ENCODE measurements around the gene ASPHD2.
A peak's percentile ranks its signal among the peaks of the same experiment; 100 is the strongest.
"Not testable (repeated sequence)": the region's sequence is repeated elsewhere in the genome, so short reads cannot be mapped to it uniquely, and the experiment has no call there.

The ASPHD2 gene, protein sequence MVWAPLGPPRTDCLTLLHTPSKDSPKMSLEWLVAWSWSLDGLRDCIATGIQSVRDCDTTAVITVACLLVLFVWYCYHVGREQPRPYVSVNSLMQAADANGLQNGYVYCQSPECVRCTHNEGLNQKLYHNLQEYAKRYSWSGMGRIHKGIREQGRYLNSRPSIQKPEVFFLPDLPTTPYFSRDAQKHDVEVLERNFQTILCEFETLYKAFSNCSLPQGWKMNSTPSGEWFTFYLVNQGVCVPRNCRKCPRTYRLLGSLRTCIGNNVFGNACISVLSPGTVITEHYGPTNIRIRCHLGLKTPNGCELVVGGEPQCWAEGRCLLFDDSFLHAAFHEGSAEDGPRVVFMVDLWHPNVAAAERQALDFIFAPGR

DNA sequence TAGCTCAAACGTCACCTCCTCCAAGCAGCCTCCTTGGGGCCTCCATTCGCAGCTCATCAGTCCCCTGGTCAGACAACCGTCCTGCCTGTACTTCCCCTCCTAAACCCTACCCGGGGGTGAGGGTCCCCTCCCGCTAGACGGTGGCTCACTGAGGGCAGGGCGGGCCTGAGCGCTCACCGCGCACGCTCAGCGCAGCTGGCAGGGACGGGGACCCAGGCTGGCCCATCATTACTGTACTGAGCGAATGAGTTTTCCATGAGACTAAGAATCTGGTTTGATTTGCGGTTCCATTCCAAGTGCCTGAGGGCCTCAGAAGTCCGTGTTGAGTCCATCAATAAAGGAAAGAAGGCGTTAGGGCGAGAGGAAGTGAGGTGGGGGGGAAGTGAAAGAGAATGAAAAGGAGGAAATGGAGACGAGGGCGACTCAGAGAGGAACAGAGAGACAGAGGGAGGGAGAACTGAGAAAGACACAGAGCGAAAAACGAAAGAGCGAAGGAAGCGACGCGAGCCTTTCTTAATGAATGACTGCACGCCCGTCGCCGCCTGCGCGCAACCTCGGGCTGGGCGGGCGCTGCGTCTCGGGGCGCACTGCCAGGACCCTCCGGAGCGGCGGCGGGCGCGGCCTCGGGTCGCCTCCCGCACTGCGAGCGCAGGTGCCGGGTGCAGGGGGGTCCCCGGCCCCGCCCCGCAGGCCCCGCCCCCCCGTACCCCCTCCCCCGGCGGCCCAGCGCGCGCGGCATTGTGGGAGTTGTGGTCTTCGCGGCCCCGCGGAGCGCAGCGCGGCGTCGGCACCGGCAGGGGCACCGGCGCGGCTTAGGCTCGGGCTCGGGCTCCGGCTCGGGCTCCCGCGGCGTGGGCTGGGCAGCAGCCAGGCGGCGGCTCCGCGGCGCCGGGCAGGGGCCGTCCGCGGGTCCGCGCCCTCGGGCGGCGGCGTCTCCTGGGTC, at the start of gene ASPHD2:
Gene ASPHD2, plus strand, starts transcription at position 746 of the 943 bp plus-strand sequence. CDS start 4,356 bp downstream, outside the sequence.
- peak; percentile 69 for DNase-seq (ENCODE audit: low spot score)

DNA sequence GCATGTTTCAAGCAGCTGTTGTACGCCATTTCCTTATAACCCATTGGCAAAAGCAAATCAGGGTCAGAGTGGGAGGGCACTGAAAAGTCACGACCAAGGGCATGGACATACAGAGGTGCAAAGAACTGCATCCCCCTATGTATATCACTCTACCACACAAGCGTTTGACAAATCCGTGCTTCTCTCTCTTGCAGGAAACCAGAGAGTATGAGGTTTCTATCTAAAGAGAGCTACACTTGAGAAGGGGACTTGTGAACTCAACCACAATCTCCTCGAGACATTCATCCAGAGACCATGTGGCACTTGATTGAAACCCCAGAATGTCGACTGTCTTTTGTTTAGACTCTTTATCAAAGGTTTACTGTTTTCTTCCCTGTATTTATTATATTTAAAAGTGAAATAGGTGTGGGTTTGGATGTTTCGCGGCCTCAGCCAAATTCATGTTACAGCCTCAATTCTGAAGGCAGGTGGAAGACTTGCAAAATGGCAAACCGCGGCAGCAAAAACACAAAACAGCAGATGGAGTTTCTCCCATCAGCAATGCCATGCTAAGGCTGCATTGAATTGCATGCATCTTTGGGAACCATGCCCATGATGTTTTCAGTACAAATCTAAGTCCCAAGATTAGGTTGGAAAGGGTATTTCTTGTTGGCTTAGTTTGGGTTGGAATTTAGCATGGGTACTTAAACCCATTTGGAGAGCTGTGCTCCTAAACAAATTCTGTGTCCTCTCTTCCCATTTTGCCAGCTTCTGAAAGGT, 48.8 kb upstream of the ASPHD2 start:
- DNase-seq (ENCODE audit: low spot score), result no peak

DNA sequence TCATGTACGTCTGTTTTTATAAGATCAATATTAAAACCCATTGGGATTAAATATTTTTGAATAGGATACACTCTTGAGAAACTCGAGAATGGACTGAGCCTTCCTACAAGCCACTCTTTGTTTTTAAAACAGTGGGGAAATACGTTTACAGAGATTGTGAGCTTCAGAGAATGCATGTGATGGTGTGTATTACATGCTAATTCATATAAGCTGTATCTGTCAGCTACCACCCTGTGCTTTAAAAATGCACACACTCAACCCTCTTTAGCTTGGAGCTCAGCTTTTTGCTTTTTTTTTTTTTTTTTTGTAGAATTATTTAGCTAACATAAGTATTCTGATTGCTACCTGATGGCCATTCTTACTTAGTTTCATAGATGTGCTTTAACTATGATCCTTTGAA, 46.3 kb upstream of the ASPHD2 start:
- DNase-seq (ENCODE audit: low spot score), result no peak

DNA sequence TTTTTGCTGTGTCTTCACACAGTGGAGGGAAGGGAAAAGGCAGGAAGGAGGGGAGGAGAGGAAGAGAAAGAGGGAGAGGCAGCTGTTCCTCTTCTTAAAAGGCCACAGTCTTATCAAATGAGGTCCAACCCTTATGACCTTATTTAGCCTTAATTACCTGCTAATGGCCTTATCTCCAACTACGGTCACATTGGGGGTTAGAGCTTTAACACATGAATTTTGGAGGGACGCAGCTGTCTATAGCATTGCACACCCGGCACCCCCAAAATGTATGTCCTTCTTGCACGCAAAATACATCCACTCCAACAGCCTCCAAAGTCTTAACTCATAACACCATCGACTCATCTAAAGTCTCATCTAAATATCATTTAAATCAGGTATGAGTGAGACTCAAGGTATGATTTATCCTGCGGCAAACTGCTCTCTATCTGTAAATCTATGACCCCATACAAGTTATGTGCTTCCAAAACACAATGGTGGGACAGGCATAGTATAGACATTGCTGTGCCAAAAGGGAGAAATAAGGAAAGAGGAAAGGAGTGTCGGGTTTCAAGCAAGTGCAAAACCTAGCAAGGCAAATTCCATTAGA, 45.0 kb upstream of the ASPHD2 start:
- no peak for DNase-seq (ENCODE audit: low spot score)

DNA sequence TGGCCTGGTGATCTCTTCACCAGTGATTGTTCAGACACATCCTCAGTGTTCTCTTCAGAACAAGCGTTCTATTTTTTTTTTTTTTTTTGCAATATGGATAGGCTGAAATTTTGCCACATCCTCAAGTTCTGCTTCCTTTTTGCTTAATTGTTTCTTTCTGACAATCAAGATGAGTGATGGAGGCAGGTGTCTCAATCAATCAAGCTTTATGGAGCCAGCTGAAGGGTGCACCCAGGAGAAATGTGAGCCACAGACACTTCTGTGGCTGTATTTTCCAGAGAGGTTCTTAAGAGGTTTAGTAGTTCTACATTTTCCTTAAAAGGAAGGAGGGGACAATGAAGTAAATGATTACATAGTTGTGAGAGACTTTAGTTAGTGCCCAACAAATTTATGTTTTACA, 43.9 kb upstream of the ASPHD2 start:
- no peak for DNase-seq (ENCODE audit: low spot score)

DNA sequence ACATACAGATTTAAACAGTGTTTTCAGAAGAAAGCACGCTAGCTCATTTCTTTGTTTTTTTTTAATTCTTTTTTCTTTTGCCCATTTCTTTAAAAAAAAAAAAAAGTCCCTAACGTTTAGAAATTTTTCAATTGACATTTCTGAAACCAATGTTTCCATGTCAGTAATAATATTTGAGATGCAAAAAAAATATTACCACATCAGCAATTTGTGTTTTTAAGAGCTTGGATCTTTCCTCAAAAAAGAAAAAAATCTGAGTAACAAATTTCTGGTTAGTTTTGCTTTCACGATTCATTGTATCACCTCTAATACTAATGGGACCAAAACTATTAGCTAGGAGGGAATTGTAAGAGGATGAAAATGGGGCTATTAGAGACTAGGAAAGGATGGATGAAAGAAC, 39.9 kb upstream of the ASPHD2 start:
- DNase-seq (ENCODE audit: low spot score), result no peak

DNA sequence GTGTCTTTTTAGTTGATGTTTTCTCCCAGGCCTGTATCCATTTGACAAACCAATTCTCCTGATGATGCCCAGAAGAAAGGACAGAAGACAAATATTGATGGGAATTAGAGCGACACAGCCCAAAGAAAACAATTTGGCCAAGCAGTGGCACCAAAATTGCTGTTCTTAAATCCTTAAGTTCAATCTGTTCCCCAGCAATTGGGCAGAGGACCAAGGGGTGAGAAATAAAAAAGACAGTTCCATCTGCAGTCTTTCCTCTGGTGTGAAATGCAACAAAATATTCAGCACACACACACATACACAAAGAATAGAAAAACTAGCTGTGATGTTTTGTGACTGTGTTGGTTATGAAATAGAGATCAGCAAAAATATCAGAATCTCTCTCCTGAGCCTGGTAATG, 38.0 kb upstream of the ASPHD2 start:
- DNase-seq (ENCODE audit: low spot score), result no peak

DNA sequence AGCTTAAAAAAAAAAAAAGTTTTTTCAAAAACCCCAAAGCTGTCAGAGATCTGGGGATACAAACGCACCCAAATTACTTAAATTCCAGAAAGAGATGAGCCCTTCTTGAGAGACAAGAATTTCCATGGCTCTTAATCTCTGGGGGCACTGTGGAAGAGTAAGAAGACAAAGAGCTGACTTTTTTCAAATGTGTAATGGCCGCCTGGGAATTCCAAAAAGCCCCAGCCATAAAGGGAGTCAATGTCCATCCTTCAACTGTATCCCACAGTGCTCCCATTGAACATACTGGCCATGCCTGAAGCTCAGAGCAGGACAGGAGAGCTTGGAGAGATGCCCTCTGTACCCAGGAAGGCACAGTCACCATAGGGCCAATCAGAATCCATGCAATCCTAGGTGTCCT, 37.4 kb upstream of the ASPHD2 start:
- no peak for DNase-seq (ENCODE audit: low spot score)

DNA sequence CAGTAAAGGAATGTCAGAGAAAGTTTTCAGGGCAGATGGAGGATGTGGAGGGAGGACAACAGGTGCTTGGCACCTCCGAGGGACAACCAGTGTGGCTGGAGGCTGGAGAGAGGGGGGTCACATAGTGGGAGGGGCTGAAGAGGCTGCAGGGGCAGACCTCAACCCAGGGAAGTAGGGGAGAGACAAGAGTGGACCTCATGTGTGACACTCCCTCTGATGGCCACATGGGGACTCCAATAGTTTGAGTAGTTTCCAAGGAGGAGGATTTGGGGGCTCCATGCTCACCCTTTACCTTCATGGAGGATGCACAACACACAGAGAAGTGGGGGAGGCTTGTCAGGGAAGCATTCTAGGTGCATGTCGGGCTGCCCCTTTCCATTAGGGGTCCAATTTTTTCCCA, 35.1 kb upstream of the ASPHD2 start:
- no peak for DNase-seq (ENCODE audit: low spot score)

DNA sequence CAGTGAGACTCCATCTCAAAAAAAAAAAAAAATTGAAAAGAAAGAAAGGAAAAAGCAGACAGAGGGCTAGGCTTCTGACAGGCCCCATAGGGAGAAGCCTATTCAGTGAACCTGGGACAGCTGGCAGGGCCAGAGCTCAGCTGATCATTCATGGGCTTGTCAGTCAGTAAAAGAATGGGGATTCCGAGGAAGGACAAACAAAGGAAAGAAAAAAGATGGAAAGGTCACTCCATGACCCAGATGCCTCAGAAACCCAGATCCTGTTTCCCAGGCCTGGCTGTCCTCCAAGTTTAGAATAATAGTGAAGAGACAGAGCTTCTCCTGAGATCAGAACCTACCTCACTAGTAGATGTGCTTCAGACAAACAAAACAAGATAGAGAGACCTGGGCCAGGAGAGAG, 34.3 kb upstream of the ASPHD2 start:
- DNase-seq (ENCODE audit: low spot score), result no peak

DNA sequence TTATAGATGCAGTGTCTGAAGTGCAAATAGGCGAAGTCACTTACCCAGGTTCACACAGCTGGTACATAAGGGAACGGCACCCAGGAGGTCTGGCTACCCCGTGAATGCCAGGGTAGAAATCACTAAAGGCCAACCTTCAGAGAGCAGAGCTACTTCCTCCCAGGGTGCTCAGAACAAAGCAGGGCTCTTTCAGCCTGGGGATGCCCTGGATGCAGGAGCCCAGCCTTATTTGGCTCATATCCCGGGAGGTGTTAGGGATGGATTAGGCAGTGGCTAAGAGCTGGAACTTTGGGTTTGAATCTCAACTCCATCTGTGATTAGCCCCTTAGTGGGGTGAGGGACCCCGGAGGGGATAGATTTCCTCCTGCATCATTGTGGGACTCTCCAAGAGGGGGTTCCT, 33.1 kb upstream of the ASPHD2 start:
- no peak for DNase-seq (ENCODE audit: low spot score)

DNA sequence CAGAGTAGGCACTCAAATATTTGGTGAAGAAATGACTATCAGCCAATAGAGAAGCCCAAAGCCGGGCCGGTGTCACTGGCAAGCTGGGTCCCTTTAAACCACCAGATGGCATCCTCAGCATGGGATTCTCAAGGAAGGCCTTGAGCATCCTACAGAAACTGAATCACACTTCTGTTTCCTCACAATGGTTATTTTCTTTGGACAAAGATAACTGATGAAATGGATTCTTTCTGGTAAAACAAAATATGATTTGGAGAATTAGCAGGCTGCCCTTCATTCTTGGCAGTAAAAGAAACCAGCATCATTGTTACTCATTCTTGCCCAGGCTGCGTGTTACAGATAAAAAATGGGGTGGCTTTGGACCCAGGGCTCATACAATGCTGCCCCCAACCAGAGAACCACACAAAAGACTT, 30.3 kb upstream of the ASPHD2 start:
- DNase-seq (ENCODE audit: low spot score), result peak; percentile 51

DNA sequence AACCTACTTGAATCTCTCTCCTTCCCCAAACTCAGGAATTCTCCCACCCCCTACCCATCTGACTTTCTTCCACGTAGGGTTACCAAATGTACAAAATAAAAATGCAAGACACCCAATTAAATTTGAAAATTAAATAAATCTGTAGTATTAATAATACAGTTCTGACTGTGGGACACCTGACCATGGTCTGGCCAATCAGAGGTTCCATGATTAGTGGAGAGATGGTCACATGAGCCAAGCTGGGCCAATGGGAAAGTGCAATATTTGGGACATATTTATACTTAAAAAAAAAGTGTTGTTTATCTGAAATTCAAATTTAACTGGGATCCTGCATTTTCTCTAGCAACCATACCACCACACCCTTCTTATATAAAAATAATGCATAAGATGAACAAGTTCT, 29.8 kb upstream of the ASPHD2 start:
- DNase-seq (ENCODE audit: low spot score), result no peak

DNA sequence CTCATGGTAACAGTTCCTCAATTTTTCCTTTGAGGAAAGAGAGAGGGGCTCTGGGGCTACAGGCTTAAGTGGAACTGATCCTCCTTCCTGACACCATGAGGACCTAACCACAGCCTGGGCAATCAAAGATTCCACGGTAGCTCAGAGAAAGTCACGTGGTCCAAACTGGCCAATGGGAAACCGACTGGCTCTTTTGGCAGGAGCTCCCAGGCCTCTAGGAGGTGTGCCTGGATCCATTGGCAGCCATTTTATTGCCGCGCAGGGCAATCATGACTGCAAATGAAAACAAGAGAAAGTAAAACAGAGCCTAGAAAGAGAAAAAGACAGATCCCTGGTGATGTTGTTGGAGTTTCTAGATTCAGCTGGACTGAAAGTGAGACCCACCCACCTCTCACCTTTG, 27.3 kb upstream of the ASPHD2 start:
- DNase-seq (ENCODE audit: low spot score), result no peak

DNA sequence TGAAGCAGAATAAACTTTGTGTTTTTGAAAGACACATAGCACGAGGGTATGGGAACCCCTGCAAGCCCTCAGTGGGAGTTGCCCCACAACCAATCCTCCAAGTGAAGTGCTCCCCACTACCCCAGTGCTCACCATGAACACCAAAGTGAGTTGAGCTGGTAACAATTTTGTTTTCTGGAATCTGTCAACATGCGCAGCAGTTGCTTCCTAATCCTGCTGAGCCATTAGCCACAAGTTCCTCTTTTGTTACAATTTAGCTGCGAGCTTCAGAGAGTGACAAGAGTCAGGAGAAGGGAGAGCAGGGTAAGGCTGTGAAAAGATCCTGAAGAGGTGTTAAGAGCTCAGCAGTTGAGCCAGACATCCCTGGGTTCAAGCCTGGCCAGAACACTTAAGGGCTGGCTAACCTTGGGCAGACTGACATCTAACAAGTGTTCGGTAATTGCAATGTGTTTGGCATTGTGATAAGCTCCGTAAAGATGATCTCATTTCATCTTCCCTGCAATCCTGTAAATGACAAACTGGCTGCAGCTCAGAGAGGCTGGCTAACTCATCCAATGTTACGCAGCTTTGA, 24.1 kb upstream of the ASPHD2 start:
- DNase-seq (ENCODE audit: low spot score), result no peak

DNA sequence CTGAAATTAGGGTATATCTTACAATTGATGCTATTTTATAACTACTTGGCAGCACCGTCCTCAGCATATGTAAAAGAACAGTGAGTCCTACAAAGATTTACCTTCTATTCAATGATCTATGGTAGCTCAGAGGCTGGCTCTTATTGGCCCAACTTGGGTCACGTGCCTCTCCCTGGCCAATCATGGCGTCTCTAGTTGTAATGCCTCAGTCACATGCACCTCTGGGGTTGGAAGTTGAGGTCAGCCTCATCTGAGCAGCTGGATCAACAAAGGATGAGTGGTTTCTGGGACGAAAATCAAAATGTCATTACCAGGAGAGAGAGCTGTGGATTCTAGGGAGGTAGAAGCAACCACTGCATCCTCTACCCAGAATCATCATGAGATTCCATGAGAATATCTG, 22.9 kb upstream of the ASPHD2 start:
- DNase-seq (ENCODE audit: low spot score), result no peak

DNA sequence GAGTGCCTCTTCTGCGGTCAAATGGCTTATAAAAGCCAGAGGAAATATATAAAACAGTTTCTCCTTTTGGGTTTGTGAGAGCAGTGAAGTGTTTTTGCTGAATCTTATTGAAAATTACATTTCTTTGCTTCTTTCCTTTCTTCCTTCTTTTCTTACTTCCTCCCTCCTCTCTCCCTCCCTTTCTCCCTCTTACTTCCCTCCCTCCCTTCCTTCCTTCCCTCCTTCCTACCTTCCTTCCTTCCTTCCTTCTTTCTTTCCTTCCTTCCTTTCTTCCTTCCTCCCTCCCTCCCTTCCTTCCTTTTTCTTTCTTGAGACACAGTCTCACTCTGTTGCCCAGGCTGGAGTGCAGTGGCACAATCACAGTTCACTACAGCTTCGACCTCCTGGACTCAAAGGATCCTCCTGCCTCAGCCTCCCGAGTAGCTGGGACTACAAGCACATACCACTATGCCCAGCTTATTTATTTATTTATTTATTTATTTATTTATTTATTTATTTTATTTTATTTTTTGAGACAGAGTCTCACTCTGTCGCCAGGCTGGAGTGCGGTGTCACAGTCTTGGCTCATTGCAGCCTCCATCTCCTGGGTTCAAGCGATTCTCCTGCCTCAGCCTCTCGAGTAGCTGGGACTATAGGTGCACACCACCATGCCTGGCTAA, 20.4 kb upstream of the ASPHD2 start:
- DNase-seq (ENCODE audit: low spot score), result not testable (repeated sequence)

DNA sequence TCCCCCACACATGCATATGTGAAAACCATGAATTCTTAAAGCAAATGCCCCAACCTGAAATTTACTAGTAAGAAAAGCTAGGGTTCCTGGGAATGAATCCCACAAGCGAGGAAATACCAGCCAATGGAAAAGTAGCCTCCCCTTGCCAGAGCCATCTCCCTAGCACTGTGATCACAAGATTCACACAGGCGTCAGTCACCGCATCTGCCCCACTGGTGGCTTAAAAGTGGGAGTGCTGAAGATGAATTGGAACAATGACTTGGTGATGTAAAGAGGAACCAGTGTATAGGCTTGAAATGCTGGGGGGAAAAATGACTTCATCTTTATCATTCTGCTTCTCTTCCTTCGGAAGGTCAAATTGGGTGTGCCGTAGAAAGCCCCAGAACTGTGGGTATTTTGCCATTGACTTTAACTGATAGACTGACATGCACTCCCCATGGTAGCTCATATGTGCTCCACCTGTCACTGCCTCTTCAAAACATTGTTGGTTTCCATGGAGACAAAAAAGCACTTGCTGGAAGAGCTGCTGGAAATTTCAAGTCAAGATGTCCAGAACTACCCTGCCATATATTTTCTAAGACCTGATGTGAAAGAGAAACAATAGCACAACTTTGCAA, 19.2 kb upstream of the ASPHD2 start:
- DNase-seq (ENCODE audit: low spot score), result no peak

DNA sequence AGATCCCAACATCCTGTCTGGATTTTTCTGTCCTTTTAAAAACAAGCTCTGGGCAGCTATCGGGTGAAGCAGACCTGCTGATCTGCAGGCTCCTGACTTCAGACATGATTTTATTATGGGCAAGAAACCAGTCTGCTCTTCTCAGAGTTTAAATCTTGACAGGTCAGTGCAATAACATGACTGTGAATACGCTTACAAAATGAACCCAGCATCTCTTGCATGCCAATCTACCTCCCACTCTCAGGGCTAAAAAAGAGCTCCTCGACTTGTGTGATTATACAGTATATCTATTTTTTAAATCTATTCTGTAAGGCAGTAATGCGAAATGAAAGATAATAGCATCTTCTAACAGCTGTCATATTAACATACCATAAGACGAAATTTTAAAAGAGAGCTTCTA, 18.7 kb upstream of the ASPHD2 start:
- DNase-seq (ENCODE audit: low spot score), result no peak

DNA sequence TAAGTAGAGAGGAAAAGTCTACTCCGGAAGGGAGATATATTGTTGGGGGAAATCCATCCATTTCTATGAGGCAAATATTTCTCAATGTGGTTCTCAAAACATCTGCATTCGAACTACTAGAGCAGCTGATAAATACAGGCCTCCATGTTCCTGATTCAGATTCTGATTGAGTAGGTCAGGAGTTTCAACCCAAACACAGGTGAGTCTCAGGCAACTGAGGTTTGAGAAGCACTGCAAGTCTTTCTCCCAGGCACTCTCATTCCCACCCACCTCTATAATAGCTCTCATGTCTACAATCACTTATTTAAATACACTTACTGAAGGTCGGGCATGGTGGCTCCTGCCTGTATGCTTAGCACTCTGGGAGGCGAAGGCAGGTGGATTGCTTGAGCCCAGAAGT, 14.7 kb upstream of the ASPHD2 start:
- no peak for DNase-seq (ENCODE audit: low spot score)

DNA sequence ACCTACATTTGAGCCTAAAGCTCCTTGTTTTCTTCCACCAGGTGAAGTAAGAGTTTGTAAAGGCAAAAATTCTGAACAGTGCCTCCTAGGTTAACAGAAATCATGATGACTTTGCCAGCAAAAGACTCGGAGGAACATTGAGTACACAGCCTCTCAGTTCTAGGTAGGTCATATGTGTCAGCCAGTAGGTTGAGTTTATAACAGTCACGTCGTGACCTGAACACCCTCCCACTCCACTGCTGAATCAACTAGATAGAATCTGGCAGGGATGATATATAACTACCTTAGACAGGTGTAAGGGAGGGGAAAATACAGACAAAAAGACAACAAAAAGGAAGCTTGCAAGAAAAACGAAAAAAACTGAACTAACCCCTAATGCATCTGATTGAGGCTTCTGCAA, 12.8 kb upstream of the ASPHD2 start:
- no peak for DNase-seq (ENCODE audit: low spot score)

Measured in LoVo (cell line).